Skeletal muscle satellite cell (primary cell): ENCODE results near the gene CALD1.

Experiments
- H3K27me3 ChIP-seq: 2 replicates; pipeline ENCODE4 v1.7.0; 2013; ENCODE audit warnings: low read length; ENCODE audit not compliant: control insufficient read depth, insufficient read depth
- H3K36me3 ChIP-seq: 2 replicates; pipeline ENCODE4 v1.7.0; 2013; ENCODE audit warnings: mild to moderate bottlenecking, control low read depth, low read length; ENCODE audit not compliant: insufficient read depth
- H3K4me1 ChIP-seq: 2 replicates; pipeline ENCODE4 v1.7.0; 2013; ENCODE audit warnings: low read length; ENCODE audit not compliant: control insufficient read depth, insufficient read depth
- H3K4me2 ChIP-seq: 2 replicates; pipeline ENCODE4 v1.7.0; 2013; ENCODE audit warnings: mild to moderate bottlenecking, low read length
- H3K4me3 ChIP-seq: 2 replicates; pipeline ENCODE4 v1.7.0; 2013; ENCODE audit warnings: low read length
- H3K9ac ChIP-seq: 2 replicates; pipeline ENCODE4 v1.7.0; 2013; ENCODE audit warnings: mild to moderate bottlenecking, low read depth, low read length, moderate library complexity
- H3K9me3 ChIP-seq: replicated peaks from 2 replicates; pipeline ENCODE4 v1.7.0; 2013; ENCODE audit warnings: mild to moderate bottlenecking, control low read depth, low read length

Gene CALD1

DNA sequence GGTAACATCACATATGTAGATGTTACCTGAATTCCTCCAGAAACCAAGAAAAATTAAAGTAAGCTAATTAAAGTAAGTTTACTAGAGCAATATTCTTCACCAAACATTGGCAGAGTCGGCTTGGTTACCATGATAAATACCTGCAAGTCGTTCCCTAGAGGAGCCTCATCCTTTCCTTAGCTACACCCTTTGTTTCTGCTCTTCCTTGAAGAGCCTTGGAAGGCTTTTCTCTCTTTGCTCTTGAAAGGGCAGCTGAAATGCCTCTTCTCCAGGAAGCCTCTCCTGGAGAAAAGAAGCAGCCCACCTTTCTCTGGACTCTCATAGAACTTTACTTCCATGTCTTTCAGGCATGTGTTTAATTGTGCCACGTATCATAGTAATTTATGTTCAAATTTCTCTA is 34.9 kb upstream of the CALD1 start:
- H3K9ac ChIP-seq, result no peak overlapping the region
- H3K4me3 ChIP-seq, result no peak overlapping the region
- no peaks in the 10 kb centered on the region for H3K27me3 ChIP-seq
- no peaks in the 10 kb centered on the region for H3K9me3 ChIP-seq
- H3K4me2 ChIP-seq, result no peak overlapping the region
- peaks cover 20% of the 10 kb centered on the region for H3K4me1 ChIP-seq
- H3K36me3 ChIP-seq, result no peaks in the 10 kb centered on the region

DNA sequence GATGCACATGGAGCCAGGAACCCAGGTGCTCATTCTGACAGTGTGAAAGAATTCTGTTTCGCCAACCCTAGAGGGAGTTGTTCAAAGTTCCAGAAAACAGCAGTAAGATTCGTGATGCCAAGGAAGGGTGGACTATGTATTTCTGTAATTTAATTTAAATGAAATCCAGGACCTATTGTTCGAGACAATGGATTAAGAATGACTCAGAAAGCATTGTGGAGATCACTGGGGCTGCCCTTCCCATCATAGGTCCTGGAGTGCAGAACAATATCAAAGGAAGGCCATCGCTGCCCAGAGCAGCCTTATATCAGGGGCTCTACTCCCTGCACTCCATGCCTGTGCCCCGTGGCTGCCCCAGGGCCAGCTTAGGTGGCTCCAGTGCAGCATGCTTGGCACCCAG is 32.1 kb upstream of the CALD1 start:
- H3K4me1 ChIP-seq, result peaks cover 13% of the 10 kb centered on the region
- H3K27me3 ChIP-seq, result no peaks in the 10 kb centered on the region
- no peak overlapping the region for H3K4me3 ChIP-seq

DNA sequence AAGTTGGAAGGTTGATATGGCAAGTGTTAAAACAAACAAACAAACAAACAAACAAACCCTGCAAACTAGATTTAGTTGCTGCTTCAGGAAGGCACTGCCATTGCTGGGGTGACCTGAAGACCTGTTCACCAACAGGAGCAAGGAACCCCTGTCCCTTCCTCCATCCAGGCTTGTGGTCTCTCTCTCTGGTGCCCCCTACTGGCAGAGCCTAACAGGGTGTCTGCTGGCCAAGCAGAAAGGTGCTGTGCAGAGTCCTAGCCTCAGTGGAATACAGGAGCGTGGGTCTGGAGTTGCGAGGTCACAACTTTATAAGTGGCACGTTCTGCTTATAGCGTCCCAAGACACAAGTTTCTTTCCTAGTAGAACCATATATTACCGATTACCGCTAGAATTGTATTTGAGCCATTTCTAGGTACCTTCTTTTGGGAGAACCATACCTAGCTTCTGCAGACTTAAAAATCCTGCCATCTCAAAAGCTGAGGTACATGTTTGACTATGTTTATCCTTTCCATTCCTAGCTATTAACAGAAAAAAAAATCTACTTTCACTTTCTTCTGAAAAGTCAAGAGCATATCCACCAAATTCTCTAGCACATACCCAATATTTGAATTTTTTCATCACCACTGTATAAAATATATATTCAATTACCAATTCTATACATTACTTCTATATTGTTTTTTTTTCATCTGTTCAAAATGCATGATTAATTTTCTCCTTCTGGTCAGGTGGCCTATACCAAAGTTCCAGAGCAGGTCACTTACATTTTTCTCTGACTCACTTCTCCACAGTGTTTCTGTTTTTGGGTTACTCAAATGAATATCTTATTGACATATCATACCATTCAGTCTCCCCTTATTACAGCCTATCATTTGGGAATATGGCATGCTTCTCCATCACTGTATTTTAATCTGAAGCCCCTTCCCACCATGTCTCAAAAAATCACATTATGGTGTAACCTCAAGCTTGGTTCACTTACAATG is 29.1 kb upstream of the CALD1 start:
- Histone ChIP-seq H3K4me3 (no peak overlapping the region), H3K4me1 (peaks cover 2% of the 10 kb centered on the region)

More for the DNA sequence above, 32.1 kb upstream of the CALD1 start:
- H3K36me3 ChIP-seq, result no peaks in the 10 kb centered on the region
- H3K4me2 ChIP-seq, result no peak overlapping the region
- H3K9me3 ChIP-seq, result no peaks in the 10 kb centered on the region
- no peak overlapping the region for H3K9ac ChIP-seq

DNA sequence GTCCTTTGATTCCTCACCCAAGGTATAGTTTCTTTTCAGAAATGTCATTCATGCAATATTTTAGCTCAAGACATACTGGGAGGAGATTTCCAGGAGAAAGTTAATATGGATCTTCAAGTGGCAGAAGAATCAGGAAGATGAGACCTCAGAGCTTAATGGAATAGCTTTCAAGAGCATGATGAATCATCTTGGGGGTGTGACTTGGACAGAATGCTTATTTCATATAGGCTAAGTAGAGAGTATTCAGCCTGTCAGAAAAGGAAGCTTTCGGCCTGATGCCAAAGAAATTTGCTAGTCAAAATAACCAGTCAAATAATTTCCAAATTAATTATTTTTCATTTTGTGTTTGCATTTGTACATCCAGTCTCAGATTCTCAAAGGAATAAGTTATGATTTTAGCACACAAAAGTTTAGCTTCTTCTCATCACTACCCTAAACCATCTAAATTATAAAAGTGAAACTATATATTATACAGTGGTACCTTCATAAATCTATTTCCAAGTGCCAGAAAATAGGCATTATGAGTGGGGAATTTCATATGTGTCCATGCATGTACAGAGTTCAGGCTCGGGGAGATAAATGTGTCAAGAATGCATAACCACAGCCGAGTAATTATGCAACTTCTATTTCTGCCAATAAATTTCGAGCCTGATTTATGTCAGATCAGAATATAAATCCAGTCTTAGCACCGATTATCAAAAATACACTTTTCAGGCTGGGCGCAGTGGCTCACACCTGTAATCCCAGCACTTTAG is 27.3 kb upstream of the CALD1 start:
- Histone ChIP-seq H3K4me2 (peak overlapping the region; percentile 36), H3K4me1 (peaks cover 2% of the 10 kb centered on the region), H3K36me3 (no peaks in the 10 kb centered on the region), H3K27me3 (no peaks in the 10 kb centered on the region), H3K4me3 (no peak overlapping the region), H3K9me3 (no peaks in the 10 kb centered on the region), H3K9ac (no peak overlapping the region)

More for the DNA sequence above, 29.1 kb upstream of the CALD1 start:
- Histone ChIP-seq H3K9me3 (no peaks in the 10 kb centered on the region), H3K36me3 (no peaks in the 10 kb centered on the region), H3K27me3 (no peaks in the 10 kb centered on the region), H3K9ac (no peak overlapping the region), H3K4me2 (no peak overlapping the region)

DNA sequence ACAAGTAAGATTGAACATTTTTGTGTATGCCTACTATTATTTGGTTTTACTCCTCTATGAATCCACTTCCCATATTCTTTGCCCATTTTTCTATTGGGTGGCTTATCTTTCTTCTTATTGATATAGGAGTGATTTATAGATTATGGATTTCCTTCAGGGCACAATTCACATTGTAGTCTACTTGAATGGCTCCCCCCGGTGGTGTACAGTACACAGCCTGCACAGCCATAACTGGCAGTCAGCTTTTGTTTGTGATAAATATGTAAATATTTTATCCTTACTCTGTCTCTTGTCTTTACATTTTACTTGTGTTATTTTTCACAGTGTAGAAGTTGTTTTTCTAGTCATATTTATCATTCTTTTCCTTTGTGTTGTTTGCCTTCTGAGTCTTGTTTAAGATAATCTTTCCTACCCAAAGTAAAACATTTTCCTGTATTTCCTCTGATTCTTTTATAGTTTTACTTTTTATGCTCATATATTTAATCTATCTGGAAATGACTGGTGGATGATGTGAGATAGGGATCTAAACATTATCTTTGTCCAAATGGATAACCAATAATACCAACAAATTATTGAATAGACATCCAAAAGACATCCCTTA is 23.9 kb upstream of the CALD1 start:
- H3K4me3 ChIP-seq, result no peak overlapping the region

DNA sequence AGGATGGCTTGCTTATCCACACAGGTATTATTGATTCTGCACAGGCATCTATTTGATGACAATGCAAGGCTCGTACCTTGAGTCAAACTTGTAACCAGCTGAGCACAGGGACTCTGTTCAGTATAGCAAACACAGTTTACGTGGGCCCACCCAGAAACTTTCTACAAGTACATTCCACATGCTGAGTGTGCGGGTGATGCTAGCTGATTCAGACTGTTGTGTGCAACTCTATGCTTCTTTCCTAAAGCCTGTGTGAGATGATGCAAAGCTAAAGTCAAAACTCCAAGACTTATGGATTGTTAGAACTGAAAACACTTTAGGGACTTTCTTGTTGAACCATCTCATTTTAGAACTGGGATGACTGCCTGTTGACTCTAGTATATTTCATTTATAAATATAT is 21.5 kb upstream of the CALD1 start:
- no peak overlapping the region for H3K4me2 ChIP-seq
- H3K9me3 ChIP-seq, result no peaks in the 10 kb centered on the region
- H3K9ac ChIP-seq, result no peak overlapping the region
- H3K27me3 ChIP-seq, result no peaks in the 10 kb centered on the region
- no peak overlapping the region for H3K4me3 ChIP-seq
- H3K36me3 ChIP-seq, result no peaks in the 10 kb centered on the region
- H3K4me1 ChIP-seq, result peaks cover 10% of the 10 kb centered on the region

More for the DNA sequence above, 23.9 kb upstream of the CALD1 start:
- H3K9me3 ChIP-seq, result no peaks in the 10 kb centered on the region
- peaks cover 2% of the 10 kb centered on the region for H3K4me1 ChIP-seq
- H3K4me2 ChIP-seq, result no peak overlapping the region
- H3K27me3 ChIP-seq, result no peaks in the 10 kb centered on the region
- no peaks in the 10 kb centered on the region for H3K36me3 ChIP-seq
- no peak overlapping the region for H3K9ac ChIP-seq

DNA sequence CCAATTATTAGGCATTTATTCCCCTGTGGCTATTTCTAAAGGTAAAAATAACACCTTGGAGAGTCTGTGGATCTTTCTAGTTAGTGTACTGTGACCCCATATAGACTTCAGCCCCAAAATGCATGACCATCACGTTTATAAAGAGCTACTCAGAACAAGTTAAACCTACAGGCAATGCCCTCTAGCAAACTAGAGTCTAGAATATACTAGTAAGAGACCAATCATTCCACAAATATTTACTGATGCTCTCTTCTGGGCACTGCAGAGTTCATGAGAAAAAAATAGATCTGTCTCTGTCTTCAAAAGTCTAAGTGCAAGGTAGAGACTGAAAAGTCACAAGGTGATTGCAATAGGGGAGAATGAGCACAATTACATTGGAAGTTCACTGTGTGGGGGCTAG is 20.5 kb upstream of the CALD1 start:
- Histone ChIP-seq H3K9me3 (no peaks in the 10 kb centered on the region), H3K9ac (no peak overlapping the region), H3K4me2 (no peak overlapping the region), H3K36me3 (no peaks in the 10 kb centered on the region), H3K27me3 (no peaks in the 10 kb centered on the region), H3K4me1 (peaks cover 15% of the 10 kb centered on the region), H3K4me3 (no peak overlapping the region)

DNA sequence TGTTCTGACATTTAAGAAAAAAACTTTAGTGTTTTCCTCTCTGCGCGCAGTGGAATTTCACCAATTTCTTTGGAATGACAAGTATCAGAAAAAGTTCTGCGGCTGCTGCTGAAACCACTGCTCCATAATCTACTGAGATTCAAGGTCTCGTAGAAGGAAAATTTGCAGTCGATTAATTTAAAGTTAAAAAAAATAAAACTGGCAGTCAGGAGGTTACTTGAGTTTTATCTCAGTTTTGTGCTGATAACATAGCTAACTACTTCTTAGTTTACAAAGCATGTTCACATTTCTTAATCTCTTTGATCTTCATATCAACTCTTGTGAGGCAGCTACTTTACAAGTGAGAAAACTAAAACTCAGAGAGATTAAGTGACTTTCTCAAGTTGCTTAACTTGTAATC is 18.2 kb upstream of the CALD1 start:
- Histone ChIP-seq H3K36me3 (no peaks in the 10 kb centered on the region), H3K9ac (no peak overlapping the region), H3K4me2 (no peak overlapping the region), H3K4me1 (peaks cover 15% of the 10 kb centered on the region), H3K4me3 (no peak overlapping the region), H3K9me3 (no peaks in the 10 kb centered on the region), H3K27me3 (no peaks in the 10 kb centered on the region)

DNA sequence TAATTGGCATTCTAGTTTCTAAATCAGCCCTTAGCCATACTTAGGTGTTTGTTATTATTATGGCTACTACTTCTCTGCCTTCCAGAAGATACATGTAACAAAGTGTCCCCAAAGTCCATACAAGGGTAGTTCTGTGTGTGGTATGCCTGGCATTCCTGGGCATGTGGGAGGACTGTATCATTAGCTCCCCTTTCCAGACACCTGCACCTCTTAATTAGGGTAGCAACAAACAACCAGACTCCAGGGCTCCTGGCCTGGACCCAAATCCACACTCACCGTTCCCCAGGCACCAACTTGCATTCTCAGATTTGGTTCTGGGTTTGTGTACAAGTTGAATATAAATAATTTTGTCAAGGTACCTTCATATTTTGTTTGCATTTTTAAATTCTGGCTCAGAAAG is 15.5 kb upstream of the CALD1 start:
- no peak overlapping the region for H3K4me2 ChIP-seq
- H3K9me3 ChIP-seq, result no peaks in the 10 kb centered on the region
- no peak overlapping the region for H3K9ac ChIP-seq
- H3K4me1 ChIP-seq, result peaks cover 34% of the 10 kb centered on the region
- H3K27me3 ChIP-seq, result no peaks in the 10 kb centered on the region
- H3K36me3 ChIP-seq, result no peaks in the 10 kb centered on the region
- no peak overlapping the region for H3K4me3 ChIP-seq

DNA sequence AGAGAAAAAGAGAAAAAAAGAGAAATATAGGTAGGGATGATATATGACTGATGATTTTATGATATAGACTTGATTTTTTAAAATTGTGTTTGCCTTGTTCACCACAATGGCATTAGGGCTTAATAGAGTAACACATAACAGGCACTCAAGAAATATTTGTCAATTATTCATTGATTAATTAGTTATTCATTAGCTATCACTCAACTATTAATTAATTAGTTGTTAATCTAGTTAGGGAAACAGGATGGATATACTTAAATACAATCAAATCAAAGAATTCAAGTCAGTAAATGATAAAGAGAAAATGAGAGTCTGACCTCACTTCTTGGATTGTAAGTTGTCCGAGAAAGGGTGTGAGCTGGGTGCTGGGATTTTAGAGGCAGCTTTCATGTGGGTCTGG is 15.1 kb upstream of the CALD1 start:
- H3K9ac ChIP-seq, result no peak overlapping the region

DNA sequence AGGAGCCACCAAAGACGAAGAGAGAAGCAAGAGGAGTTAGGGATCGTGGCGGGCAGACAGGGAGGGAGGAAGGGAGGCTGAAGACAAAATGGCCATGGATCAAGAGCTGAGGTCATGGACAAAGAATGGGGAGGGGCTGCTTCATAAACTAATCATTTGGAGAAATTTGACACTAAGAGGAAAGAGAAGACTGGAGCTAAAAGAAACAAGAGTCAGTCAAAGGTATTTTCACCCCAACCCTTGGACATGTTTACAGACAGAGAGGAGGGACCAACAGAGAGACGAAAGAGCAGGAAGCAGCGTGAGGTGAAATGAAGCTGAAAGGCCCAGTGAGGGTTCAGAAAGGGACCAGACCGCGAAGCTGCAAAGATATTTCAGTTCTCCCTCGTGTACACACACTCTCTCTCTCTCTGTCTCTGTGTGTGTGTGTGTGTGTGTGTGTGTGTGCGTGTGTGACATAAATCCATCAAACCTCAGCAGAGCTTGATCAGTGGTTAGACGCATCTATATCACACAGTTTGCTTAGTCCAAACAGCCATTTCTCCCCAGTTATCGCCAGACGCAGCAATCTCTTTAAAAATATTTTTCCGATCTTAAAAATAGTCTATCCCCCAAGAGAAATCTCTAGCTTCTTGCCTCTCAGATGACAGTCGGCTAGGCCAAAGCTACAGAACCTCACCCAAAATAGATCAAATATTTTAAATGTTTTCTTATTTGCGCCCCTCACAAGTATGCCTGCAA is 12.5 kb upstream of the CALD1 start:
- H3K27me3 ChIP-seq, result no peaks in the 10 kb centered on the region
- no peaks in the 10 kb centered on the region for H3K9me3 ChIP-seq
- H3K4me2 ChIP-seq, result peak overlapping the region; percentile 47
- H3K9ac ChIP-seq, result peak overlapping the region; percentile 68
- peak overlapping the region; percentile 40 for H3K4me3 ChIP-seq
- peaks cover 24% of the 10 kb centered on the region for H3K4me1 ChIP-seq
- H3K36me3 ChIP-seq, result no peaks in the 10 kb centered on the region

More for the DNA sequence above, 15.1 kb upstream of the CALD1 start:
- Histone ChIP-seq H3K4me2 (no peak overlapping the region), H3K27me3 (no peaks in the 10 kb centered on the region), H3K9me3 (no peaks in the 10 kb centered on the region), H3K36me3 (no peaks in the 10 kb centered on the region), H3K4me3 (no peak overlapping the region), H3K4me1 (peaks cover 34% of the 10 kb centered on the region)
